Measurements from ENCODE around the gene ARPC2. TPM values are rescaled to one million over a fixed set of nuclear protein-coding genes. Genes with fewer than 3 reads are reported as not detected.
A peak's percentile ranks its signal among the peaks of the same experiment; 100 is the strongest.

The ARPC2 gene
- total RNA-seq, 1 donor from 2014 or later: 51.4 TPM

DNA sequence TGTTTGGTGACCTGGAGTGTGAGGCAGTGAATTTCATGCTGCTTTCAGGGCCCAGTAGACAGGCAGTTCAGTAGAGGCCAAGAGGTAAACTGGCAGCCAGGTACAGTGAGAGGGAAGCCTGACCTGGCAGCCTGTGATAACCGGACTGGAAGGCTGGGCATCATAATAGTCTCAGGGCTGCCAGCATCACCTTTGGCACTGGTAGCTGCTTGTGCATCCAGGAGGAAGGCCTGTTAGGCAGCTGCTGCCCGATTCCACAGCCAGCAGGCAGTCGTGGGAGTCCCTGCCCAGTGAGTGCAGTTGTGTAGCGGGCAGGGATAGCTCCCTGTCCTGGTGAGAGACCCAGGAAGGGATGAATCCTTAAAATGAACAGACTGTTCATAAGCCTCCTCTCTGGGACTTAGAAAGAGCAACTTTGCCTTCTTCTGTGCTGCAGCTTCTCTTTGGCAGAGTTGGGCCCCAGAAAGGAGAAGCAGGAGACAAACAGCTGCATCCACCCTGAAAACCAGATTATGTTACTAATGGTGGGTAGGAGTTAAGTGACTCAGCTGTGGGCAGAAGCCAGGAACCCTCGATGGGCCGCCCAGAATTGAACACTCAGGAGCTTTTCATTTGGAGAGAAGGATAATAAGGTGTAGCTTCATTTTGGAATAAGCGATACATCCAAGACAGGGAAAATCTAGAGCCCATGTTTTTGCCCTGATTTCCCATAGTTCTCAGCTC lies 35.7 kb downstream of the ARPC2 start:
- ATAC-seq (no peak), DNase-seq (ENCODE audit: low spot score) (no peak)

GRCh38 chr2:218253232-218253625 lies 36.2 kb downstream of the ARPC2 start:
- ATAC-seq (no peak), DNase-seq (ENCODE audit: low spot score) (no peak)

- no peak for DNase-seq (ENCODE audit: low spot score)
- no peak for ATAC-seq
Measured at GRCh38 chr2:218255446-218255845, 38.5 kb downstream of the ARPC2 start.

GRCh38 chr2:218256612-218257350 lies 39.8 kb downstream of the ARPC2 start:
- no peak for ATAC-seq
- no peak for DNase-seq (ENCODE audit: low spot score)

DNA sequence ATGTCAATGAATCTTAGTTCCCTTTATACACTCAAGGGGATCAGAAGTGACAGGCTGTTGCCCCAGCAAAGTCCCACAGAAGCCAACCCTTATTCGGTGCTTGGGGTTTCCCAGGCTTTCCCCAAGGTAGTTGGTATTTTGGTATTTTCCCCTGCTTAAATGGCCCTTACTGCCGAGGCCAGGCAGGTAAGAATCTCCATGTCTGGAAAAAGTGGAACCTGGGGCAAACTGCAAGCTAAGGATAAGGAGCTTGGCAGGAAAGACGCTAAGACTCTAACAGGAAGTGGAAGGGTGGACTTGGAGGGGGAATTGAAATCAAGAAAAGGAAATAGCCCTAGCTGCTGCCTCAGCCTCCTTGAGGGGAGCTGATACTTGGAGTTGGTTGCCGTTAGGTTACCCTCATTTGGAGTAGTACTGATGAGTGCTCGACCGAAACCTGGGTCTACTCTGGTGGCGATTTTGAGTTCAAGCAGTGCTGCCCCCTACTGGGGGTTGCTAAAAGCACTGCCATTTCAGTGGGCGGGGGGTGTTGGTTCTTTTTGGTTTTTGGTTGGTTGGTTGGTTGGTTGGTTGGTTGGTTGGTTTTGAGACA lies 40.5 kb downstream of the ARPC2 start:
- no peak for DNase-seq (ENCODE audit: low spot score)
- peak; percentile 27 for ATAC-seq

GRCh38 chr2:218259099-218259961 lies 42.3 kb downstream of the ARPC2 start:
- ATAC-seq (peak; percentile 32), DNase-seq (ENCODE audit: low spot score) (no peak)

DNA sequence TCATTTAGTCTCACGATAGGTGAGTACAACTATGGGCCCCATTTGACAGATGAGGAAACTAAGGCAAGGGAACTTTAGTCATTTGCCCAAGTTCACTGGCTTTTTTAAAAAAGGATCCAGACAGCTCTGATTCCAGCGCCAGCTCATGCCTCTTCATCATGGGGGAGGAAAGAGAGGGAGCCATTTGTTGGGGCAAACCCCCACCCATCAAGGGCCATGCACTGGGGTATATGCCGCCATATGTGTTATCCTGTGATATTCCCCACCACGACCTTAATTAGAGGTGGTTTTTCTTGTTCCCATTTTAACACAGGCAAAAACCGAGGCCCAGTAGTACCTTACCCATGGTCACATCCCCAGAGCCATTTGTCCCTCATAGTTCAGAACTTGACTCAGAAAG lies 43.2 kb downstream of the ARPC2 start:
- ATAC-seq (no peak), DNase-seq (ENCODE audit: low spot score) (no peak)

- peak; percentile 41 for ATAC-seq
Measured at GRCh38 chr2:218260742-218261422, 43.9 kb downstream of the ARPC2 start, which contains the start of gene GPBAR1. TSS of gene GPBAR1 (plus strand) at chr2:218261015. CDS start at chr2:218262725, 1,710 bp downstream.

DNA sequence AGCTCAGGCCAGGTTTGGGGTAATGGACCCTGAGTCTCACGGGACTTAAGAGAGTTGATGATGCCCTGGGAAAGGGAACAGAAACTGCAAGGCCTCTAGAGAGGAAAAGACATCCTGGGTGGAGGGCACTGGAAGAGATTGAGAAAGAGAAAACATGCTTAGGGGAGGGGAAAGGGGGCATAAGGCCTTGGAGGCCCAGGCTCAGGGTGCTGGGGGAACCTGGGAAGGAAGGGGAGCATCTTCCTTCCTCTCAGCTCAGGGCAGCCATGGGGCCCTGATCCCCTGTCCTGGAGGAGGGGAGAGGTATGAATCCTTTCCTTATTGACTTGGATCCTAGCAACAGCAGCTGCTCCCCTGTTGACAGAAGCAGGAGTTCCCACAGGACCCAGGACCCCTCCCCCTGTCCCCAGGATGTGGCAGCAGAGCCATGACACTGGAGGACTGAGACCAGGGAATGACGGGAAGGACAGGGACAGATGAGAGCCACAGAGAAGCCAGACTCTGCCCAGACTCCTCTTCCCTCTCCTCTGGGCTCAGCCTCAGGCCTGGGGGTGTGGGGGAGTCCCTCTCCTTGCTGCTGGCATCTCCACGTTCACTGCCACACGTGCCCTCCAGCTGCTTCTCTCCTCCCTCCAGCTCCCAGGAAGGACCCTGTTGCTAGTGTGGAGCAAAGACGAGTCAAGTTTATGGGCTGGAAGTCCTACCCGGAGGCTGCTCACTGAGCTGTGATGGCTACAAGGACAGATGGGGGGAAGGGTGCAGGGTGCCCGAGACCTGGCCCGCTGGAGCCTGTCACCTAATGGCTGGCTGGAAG lies 44.6 kb downstream of the ARPC2 start:
- DNase-seq (ENCODE audit: low spot score) (no peak), ATAC-seq (no peak)

More at GRCh38 chr2:218260742-218261422, 43.9 kb downstream of the ARPC2 start, which contains the start of gene GPBAR1:
- no peak for DNase-seq (ENCODE audit: low spot score)

DNA sequence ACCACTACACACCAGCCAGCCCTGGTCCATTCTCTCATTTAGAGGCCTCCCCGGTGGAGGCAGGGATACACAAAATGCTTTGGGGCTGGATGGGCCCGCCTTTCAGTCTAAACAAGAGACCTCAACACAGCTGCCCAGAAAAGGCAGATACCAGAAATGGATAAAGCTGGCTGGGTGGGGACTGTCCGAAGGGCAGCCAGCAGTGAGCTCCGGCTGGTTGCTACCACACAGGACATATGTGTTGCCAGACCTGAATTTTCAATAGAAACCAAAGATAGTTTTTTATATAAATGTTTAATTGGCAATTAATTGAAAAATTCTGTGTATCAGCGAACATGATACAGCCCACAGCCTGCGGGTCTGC lies 45.2 kb downstream of the ARPC2 start:
- no peak for DNase-seq (ENCODE audit: low spot score)

DNA sequence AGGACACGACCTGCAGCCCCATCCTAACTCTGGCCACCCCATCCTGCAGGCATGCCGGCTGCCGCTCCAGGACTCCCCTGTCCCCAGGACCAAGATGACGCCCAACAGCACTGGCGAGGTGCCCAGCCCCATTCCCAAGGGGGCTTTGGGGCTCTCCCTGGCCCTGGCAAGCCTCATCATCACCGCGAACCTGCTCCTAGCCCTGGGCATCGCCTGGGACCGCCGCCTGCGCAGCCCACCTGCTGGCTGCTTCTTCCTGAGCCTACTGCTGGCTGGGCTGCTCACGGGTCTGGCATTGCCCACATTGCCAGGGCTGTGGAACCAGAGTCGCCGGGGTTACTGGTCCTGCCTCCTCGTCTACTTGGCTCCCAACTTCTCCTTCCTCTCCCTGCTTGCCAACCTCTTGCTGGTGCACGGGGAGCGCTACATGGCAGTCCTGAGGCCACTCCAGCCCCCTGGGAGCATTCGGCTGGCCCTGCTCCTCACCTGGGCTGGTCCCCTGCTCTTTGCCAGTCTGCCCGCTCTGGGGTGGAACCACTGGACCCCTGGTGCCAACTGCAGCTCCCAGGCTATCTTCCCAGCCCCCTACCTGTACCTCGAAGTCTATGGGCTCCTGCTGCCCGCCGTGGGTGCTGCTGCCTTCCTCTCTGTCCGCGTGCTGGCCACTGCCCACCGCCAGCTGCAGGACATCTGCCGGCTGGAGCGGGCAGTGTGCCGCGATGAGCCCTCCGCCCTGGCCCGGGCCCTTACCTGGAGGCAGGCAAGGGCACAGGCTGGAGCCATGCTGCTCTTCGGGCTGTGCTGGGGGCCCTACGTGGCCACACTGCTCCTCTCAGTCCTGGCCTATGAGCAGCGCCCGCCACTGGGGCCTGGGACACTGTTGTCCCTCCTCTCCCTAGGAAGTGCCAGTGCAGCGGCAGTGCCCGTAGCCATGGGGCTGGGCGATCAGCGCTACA lies 45.9 kb downstream of the ARPC2 start:
- no peak for DNase-seq (ENCODE audit: low spot score)
- no peak for ATAC-seq

More for the DNA sequence above, 45.2 kb downstream of the ARPC2 start:
- no peak for ATAC-seq

- DNase-seq (ENCODE audit: low spot score) (no peak), ATAC-seq (no peak)
Measured at GRCh38 chr2:218263817-218264641, 47.0 kb downstream of the ARPC2 start.

- ATAC-seq (peak; percentile 78), DNase-seq (ENCODE audit: low spot score) (peak; percentile 72)
Measured at GRCh38 chr2:218264773-218265561, 48.0 kb downstream of the ARPC2 start.

- ATAC-seq (no peak), DNase-seq (ENCODE audit: low spot score) (no peak)
Measured at GRCh38 chr2:218265626-218266025, 48.6 kb downstream of the ARPC2 start.

DNA sequence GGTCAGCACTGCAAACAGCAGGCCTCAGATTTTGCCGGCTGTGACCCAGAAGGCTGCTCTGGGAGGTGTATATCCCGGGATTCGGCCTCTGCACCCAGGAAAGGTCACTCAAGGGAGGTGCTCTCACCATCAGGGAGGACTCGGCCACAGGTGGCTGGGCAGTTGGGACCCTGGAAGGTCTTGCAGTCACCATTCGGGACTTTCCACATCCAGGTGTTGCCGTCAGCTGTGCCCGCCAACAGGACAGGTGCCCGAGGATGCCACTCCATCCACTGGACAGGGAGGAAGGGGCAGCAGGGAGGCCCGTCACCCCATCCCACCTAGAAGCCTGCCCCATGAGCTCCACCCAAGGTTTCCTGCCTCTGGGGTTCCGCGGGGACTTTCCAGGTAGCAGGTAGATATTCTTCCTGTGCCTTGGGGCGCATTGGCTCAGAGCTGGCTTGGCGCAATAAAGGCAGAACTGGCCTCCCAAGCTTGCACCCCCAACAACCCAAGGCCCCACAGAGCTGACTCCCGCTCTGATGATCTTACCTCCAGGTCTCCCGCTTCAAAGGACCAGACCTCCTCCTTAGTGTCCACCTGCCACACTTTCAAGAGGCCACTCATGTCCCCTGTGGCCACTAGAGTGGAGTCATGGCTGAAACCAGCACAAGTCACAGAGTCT lies 49.5 kb downstream of the ARPC2 start:
- ATAC-seq (no peak), DNase-seq (ENCODE audit: low spot score) (no peak)

DNA sequence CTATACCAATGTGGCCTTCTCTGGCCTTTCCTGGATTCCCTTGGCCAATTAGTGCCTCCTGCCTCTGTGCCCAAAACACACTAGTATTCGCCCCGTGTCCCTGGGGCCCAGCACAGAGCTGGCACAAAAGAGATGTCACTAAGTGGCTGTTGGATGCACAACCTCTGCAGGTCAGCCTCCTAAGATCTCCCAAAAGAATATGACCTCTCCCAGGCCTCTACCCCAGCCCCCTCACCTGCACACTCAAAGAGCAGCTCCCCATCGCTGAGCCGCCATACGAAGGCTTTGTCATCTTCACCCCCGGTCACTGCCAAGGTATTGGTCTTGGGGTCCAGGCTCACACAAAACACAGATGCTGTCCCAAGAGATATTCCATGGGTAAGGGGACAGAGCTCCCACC lies 50.3 kb downstream of the ARPC2 start:
- no peak for ATAC-seq
- no peak for DNase-seq (ENCODE audit: low spot score)

All from left lobe of liver (tissue), 2 donors.